Mesothelial cell of epicardium (in vitro differentiated cells): ENCODE measurements around the gene PIGL. TPM values are rescaled to one million over a fixed set of nuclear protein-coding genes. Genes with fewer than 3 reads are reported as not detected.
"Not testable (repeated sequence)": the region's sequence is repeated elsewhere in the genome, so short reads cannot be mapped to it uniquely, and the experiment has no call there.

Experiments used
- DNase-seq, 2 experiments: peaks; one replicate each; pipeline ENCODE4 v3.0.0; 2021; ENCODE audit warnings: low spot score in 2 of 2; ENCODE audit not compliant: unreplicated experiment in 2 of 2
- H3K27ac Mint-ChIP-seq: 2 replicates; pipeline ENCODE4 v1.8.0; 2021; ENCODE audit warnings: mixed read lengths
- H3K27me3 Mint-ChIP-seq: 2 replicates; pipeline ENCODE4 v1.8.0; 2021; ENCODE audit warnings: low read depth, mixed read lengths
- H3K36me3 Mint-ChIP-seq: 2 replicates; pipeline ENCODE4 v1.8.0; 2021; ENCODE audit warnings: mixed read lengths
- H3K4me1 Mint-ChIP-seq: 2 replicates; pipeline ENCODE4 v1.8.0; 2021; ENCODE audit warnings: mixed read lengths
- H3K4me3 Mint-ChIP-seq: 2 replicates; pipeline ENCODE4 v1.8.0; 2021; ENCODE audit warnings: mild to moderate bottlenecking, moderate library complexity, mixed read lengths
- H3K9me3 Mint-ChIP-seq: 2 replicates; pipeline ENCODE4 v1.8.0; 2021; ENCODE audit warnings: mixed read lengths
- total RNA-seq: library from RNA; stranded (reverse); gene quantifications from 3 replicates; pipeline ENCODE4 v1.2.1, GENCODE V29; 2021
- TF ChIP-seq, protein P1 (sequence below): fragments of 200-600 bp; sonication (generic); IDR thresholded peaks from one replicate; pipeline ENCODE4 v1.5.0; 2021; ENCODE audit warnings: antibody characterized with exemption; ENCODE audit not compliant: unreplicated experiment

PIGL gene
- total RNA-seq, 1 donor from 2014 or later: 69.4 TPM

DNA sequence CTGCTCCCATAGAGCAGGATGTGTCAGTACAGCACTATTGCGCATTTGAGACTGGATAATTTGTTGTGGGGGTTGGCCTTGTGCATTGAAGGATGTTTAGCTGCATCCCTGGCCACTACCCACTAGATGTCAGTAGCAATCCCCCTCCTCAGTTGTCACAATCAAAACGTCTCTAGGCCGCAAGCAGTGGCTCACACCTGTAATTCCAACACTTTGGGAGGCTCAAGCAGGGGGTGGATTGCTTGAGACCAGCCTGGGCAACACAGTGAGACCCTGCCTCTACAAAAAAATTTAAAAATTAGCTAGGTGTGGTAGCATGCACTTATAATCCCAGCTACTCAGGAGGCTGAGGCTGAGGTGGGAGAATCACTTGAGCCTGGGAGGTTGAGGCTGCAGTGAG is 87.8 kb downstream of the PIGL start:
- no peaks in the 10 kb centered on the region for H3K9me3 Mint-ChIP-seq
- TF ChIP-seq, protein P1, sequence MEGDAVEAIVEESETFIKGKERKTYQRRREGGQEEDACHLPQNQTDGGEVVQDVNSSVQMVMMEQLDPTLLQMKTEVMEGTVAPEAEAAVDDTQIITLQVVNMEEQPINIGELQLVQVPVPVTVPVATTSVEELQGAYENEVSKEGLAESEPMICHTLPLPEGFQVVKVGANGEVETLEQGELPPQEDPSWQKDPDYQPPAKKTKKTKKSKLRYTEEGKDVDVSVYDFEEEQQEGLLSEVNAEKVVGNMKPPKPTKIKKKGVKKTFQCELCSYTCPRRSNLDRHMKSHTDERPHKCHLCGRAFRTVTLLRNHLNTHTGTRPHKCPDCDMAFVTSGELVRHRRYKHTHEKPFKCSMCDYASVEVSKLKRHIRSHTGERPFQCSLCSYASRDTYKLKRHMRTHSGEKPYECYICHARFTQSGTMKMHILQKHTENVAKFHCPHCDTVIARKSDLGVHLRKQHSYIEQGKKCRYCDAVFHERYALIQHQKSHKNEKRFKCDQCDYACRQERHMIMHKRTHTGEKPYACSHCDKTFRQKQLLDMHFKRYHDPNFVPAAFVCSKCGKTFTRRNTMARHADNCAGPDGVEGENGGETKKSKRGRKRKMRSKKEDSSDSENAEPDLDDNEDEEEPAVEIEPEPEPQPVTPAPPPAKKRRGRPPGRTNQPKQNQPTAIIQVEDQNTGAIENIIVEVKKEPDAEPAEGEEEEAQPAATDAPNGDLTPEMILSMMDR: no peak
- no peak for DNase-seq
- no peak overlapping the region for H3K27ac Mint-ChIP-seq
- H3K4me1 Mint-ChIP-seq: no peaks in the 10 kb centered on the region
- H3K36me3 Mint-ChIP-seq: peaks cover 11% of the 10 kb centered on the region
- no peak overlapping the region for H3K4me3 Mint-ChIP-seq
- H3K27me3 Mint-ChIP-seq: no peaks in the 10 kb centered on the region

DNA sequence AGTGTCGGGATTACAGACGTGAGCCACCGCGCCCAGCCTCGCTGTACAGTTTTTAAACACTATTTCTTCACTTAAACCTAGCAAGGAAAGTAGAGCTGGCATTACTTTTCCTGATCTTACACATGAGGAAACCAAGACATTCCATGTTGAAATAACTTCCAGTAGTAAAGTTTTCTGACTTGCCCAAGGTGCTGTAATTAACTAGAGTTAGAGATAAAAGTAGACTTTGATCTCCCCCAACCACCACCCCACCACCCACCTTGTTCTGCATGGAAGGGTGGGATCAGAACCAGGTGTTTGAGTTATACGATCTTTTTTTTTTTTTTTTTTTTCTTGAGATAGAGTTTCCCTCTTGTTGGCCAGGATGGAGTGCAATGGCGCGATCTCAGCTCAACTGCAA is 89.2 kb downstream of the PIGL start:
- no peak for DNase-seq
- Mint-ChIP-seq H3K4me3 (no peak overlapping the region), H3K4me1 (no peaks in the 10 kb centered on the region), H3K36me3 (peaks cover 20% of the 10 kb centered on the region), H3K27me3 (no peaks in the 10 kb centered on the region), H3K27ac (no peak overlapping the region), H3K9me3 (no peaks in the 10 kb centered on the region)
- TF ChIP-seq, protein P1: no peak

DNA sequence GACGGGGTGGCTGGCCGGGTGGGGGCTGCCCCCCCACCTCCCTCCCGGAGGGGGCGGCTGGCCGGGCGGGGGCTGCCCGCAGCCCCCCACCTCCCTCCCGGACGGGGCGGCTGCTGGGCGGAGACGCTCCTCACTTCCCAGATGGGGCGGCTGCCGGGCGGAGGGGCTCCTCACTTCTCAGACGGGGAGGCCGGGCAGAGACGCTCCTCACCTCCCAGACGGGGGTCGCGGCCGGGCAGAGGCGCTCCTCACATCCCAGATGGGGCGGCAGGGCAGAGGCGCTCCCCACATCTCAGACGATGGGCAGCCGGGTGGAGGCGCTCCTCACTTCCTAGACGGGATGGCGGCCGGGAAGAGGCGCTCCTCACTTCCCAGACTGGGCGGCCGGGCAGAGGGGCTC is 95.1 kb downstream of the PIGL start:
- H3K27me3 Mint-ChIP-seq, H3K27ac Mint-ChIP-seq, H3K4me1 Mint-ChIP-seq, H3K4me3 Mint-ChIP-seq, H3K9me3 Mint-ChIP-seq, DNase-seq: not testable (repeated sequence)
- H3K36me3 Mint-ChIP-seq: peaks cover 41% of the 10 kb centered on the region

DNA sequence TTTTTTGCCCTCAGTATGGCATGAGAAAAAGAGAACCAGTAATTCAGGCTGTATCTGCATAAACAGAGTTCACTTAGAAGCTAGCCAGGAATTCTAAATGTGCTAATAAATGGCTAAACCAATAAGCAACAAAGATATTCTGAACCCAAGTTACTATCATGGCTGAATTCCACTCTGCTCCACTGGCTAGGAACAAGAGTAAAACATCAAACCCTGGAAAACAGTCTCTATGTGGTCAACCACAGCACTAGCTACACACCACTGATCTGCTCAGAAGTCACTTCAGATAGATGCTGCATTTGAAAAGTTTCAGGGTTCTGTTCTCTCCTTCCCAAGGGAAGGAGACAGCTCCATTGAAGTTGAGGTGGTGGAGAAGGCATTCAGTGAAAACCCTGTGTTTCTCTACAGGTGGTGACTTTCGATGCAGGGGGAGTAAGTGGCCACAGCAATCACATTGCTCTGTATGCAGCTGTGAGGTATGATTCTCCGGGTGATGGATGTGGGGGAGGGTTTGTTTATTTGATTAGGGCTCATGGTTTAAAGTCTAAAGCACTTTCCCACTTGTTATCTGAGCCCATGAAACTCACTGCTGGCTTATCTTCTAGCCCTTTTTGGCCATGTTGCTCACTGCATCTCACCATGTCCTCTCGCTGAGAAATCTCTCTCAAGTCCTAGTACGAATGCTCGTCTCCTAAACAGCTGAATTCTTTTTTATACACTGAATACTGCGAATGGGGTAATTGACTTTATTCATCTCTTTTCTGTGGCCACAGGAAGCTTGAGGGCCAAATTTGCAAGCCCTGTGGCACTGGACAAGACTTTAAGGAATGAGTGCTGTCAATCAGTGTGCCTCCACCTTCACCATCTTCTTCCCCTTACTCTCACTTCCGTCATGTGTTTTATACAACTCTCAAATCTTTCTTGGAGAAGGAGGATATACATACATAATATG is 96.4 kb downstream of the PIGL start:
- Mint-ChIP-seq H3K4me3 (no peak overlapping the region), H3K27ac (no peak overlapping the region), H3K4me1 (no peaks in the 10 kb centered on the region), H3K9me3 (no peaks in the 10 kb centered on the region), H3K27me3 (no peaks in the 10 kb centered on the region), H3K36me3 (peaks cover 46% of the 10 kb centered on the region)
- DNase-seq: no peak
- TF ChIP-seq, protein P1: no peak

DNA sequence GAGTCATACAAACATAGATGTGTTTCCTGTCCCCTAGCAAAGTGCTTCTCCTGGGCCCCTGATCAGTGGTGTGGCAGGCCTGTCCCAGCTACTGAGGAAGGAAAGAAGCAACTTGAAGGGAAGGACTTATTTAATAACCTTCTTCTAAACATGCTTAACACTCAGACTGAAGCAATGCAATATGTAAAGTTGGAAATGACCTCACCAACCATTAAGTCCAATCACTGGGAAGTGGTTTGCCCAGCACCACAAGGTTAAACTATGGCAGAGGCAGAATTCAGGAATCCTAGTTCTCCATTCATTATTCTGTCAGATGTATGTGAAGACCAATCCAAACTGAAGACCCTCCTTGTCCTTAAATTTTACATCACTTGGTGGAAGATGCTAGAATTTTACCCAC is 97.2 kb downstream of the PIGL start:
- H3K27me3 Mint-ChIP-seq: no peaks in the 10 kb centered on the region
- TF ChIP-seq, protein P1: no peak
- H3K9me3 Mint-ChIP-seq: no peaks in the 10 kb centered on the region
- no peak overlapping the region for H3K27ac Mint-ChIP-seq
- no peak for DNase-seq
- H3K4me3 Mint-ChIP-seq: no peak overlapping the region
- no peaks in the 10 kb centered on the region for H3K4me1 Mint-ChIP-seq
- H3K36me3 Mint-ChIP-seq: peaks cover 47% of the 10 kb centered on the region

DNA sequence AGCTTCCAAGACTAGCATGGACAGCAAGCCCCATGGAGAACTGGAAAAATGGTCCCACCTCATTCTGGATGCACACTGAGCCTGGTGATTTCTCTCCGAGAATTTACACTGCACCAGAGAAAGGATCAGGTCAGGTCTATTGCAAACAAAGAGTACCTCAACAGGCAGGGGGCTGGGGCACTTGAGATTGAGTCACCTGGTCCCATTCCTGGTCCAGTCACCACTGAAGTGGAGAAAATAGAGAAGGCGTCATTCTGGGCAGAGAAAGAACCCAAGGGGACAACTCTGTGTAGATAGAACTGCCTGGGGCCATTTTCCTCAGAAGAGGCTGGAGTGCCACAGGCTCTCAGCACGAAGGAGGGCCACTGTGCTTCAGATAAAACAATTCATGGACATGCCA is 97.8 kb downstream of the PIGL start:
- Mint-ChIP-seq H3K4me3 (no peak overlapping the region), H3K27me3 (no peaks in the 10 kb centered on the region), H3K9me3 (no peaks in the 10 kb centered on the region), H3K36me3 (peaks cover 49% of the 10 kb centered on the region), H3K27ac (no peak overlapping the region), H3K4me1 (no peaks in the 10 kb centered on the region)
- DNase-seq: no peak
- TF ChIP-seq, protein P1: no peak
